ENCODE data around the gene ACTBL2. TPM values are rescaled to one million over a fixed set of nuclear protein-coding genes. Genes with fewer than 3 reads are reported as not detected.
"Not testable (repeated sequence)": the region's sequence is repeated elsewhere in the genome, so short reads cannot be mapped to it uniquely, and the experiment has no call there.

ACTBL2 gene
- total and polyA plus RNA-seq, 4 donors = not detected

- no peaks in the 10 kb centered on the region for H3K4me1 ChIP-seq (ENCODE audit: control insufficient read depth in 4 of 4, insufficient read depth in 4 of 4, low read length in 3 of 4)
- H3K9me3 ChIP-seq (ENCODE audit: control insufficient read depth in 4 of 4, low read length in 3 of 4) = no peaks in the 10 kb centered on the region
- H3K36me3 ChIP-seq (ENCODE audit: control insufficient read depth in 4 of 4, insufficient read depth in 3 of 4, low read depth in 1 of 4, low read length in 3 of 4) = no peaks in the 10 kb centered on the region
- WGBS = 88% methylated on average over 4 of the region's 4 CpGs
- H3K27ac ChIP-seq (ENCODE audit: low read depth in 1 of 2, low read length in 2 of 2) = no peak overlapping the region
- no peak overlapping the region for H3K4me3 ChIP-seq (ENCODE audit: low read depth in 1 of 3, low read length in 3 of 3)
- TF ChIP-seq YY1 (IDR thresholded peaks at IDR 0.05) = no peak
- DNase-seq (ENCODE audit: low spot score) = no peak
- no peaks in the 10 kb centered on the region for H3K27me3 ChIP-seq (ENCODE audit: control insufficient read depth in 4 of 4, insufficient read depth in 4 of 4, low read length in 3 of 4)
- H3K9ac ChIP-seq (ENCODE audit: low read depth in 1 of 2, low read length in 2 of 2) = no peak overlapping the region
Measured at GRCh38 chr5:57527870-57528269, 45.3 kb upstream of the ACTBL2 start.

- no peaks in the 10 kb centered on the region for H3K27me3 ChIP-seq (ENCODE audit: control insufficient read depth in 4 of 4, insufficient read depth in 4 of 4, low read length in 3 of 4)
- no peak for TF ChIP-seq FOXA2 (IDR thresholded peaks at IDR 0.05)
- no peak for TF ChIP-seq JUND (IDR thresholded peaks at IDR 0.05)
- TF ChIP-seq GABPA (IDR thresholded peaks at IDR 0.05 in 1 of 2, conservative IDR thresholded peaks at IDR 0.05 in 1 of 2) = no peak
- no peak for TF ChIP-seq FOXA1 (IDR thresholded peaks at IDR 0.05)
- TF ChIP-seq SP1 (IDR thresholded peaks at IDR 0.05) = no peak
- TF ChIP-seq TAF1 (conservative IDR thresholded peaks at IDR 0.05) = no peak
- TF ChIP-seq RAD21 (IDR thresholded peaks at IDR 0.05) = no peak
- TF ChIP-seq, protein P1, sequence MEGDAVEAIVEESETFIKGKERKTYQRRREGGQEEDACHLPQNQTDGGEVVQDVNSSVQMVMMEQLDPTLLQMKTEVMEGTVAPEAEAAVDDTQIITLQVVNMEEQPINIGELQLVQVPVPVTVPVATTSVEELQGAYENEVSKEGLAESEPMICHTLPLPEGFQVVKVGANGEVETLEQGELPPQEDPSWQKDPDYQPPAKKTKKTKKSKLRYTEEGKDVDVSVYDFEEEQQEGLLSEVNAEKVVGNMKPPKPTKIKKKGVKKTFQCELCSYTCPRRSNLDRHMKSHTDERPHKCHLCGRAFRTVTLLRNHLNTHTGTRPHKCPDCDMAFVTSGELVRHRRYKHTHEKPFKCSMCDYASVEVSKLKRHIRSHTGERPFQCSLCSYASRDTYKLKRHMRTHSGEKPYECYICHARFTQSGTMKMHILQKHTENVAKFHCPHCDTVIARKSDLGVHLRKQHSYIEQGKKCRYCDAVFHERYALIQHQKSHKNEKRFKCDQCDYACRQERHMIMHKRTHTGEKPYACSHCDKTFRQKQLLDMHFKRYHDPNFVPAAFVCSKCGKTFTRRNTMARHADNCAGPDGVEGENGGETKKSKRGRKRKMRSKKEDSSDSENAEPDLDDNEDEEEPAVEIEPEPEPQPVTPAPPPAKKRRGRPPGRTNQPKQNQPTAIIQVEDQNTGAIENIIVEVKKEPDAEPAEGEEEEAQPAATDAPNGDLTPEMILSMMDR (IDR thresholded peaks at IDR 0.05; ENCODE audit: low read depth, low read length, missing input control) = no peak
- WGBS = 69% methylated on average over 6 of the region's 6 CpGs
- no peaks in the 10 kb centered on the region for H3K36me3 ChIP-seq (ENCODE audit: control insufficient read depth in 4 of 4, insufficient read depth in 3 of 4, low read depth in 1 of 4, low read length in 3 of 4)
- no peaks in the 10 kb centered on the region for H3K9me3 ChIP-seq (ENCODE audit: control insufficient read depth in 4 of 4, low read length in 3 of 4)
- no peak overlapping the region for H3K27ac ChIP-seq (ENCODE audit: low read depth in 1 of 2, low read length in 2 of 2)
- H3K9ac ChIP-seq (ENCODE audit: low read depth in 1 of 2, low read length in 2 of 2) = no peak overlapping the region
- H3K4me1 ChIP-seq (ENCODE audit: control insufficient read depth in 4 of 4, insufficient read depth in 4 of 4, low read length in 3 of 4) = no peaks in the 10 kb centered on the region
- no peak overlapping the region for H3K4me3 ChIP-seq (ENCODE audit: low read depth in 1 of 3, low read length in 3 of 3)
- no peak for DNase-seq (ENCODE audit: low spot score)
Measured at GRCh38 chr5:57524348-57525060, 41.9 kb upstream of the ACTBL2 start.

DNA sequence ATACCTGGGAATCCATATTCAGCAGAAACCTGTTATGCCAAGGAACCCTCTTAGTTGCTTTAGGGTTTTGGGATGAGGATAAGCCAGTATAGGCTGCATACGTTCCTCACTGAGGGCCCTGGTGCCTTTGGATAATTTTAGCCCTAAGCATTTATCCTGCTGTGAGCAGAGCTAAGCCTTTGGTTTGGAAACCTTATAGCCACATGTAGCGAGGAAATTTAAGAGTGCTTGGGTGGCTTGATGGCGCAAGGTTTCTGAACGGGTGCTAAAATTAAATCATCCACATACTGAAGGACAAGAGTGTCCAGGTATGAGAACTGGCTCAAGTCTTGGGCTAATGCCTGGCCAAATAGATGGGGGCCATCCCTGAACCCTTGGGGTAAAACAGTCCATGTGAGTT, 39.9 kb upstream of the ACTBL2 start:
- WGBS = 90% methylated on average over 4 of the region's 4 CpGs
- not testable (repeated sequence) for H3K4me3 ChIP-seq (ENCODE audit: low read depth in 1 of 3, low read length in 3 of 3); H3K27ac ChIP-seq (ENCODE audit: low read depth in 1 of 2, low read length in 2 of 2); DNase-seq (ENCODE audit: low spot score); H3K9ac ChIP-seq (ENCODE audit: low read depth in 1 of 2, low read length in 2 of 2); H3K27me3 ChIP-seq (ENCODE audit: control insufficient read depth in 4 of 4, insufficient read depth in 4 of 4, low read length in 3 of 4); H3K36me3 ChIP-seq (ENCODE audit: control insufficient read depth in 4 of 4, insufficient read depth in 3 of 4, low read depth in 1 of 4, low read length in 3 of 4); H3K9me3 ChIP-seq (ENCODE audit: control insufficient read depth in 4 of 4, low read length in 3 of 4); H3K4me1 ChIP-seq (ENCODE audit: control insufficient read depth in 4 of 4, insufficient read depth in 4 of 4, low read length in 3 of 4)

- not testable (repeated sequence) for H3K36me3 ChIP-seq (ENCODE audit: control insufficient read depth in 4 of 4, insufficient read depth in 3 of 4, low read depth in 1 of 4, low read length in 3 of 4); H3K27me3 ChIP-seq (ENCODE audit: control insufficient read depth in 4 of 4, insufficient read depth in 4 of 4, low read length in 3 of 4); H3K9ac ChIP-seq (ENCODE audit: low read depth in 1 of 2, low read length in 2 of 2); H3K27ac ChIP-seq (ENCODE audit: low read depth in 1 of 2, low read length in 2 of 2); H3K4me1 ChIP-seq (ENCODE audit: control insufficient read depth in 4 of 4, insufficient read depth in 4 of 4, low read length in 3 of 4); DNase-seq (ENCODE audit: low spot score); H3K9me3 ChIP-seq (ENCODE audit: control insufficient read depth in 4 of 4, low read length in 3 of 4); H3K4me3 ChIP-seq (ENCODE audit: low read depth in 1 of 3, low read length in 3 of 3)
- 91% methylated on average over 17 of the region's 17 CpGs for WGBS
Measured at GRCh38 chr5:57518415-57518814, 35.8 kb upstream of the ACTBL2 start.

Measured in liver (tissue), 9 donors.